T-helper 22 cell (primary cell): ENCODE data around the gene RYR3.

Experiments used
- DNase-seq: peaks from one replicate; pipeline ENCODE4 v3.0.0-alpha.2; 2020; ENCODE audit warnings: low read depth

The RYR3 gene

DNA sequence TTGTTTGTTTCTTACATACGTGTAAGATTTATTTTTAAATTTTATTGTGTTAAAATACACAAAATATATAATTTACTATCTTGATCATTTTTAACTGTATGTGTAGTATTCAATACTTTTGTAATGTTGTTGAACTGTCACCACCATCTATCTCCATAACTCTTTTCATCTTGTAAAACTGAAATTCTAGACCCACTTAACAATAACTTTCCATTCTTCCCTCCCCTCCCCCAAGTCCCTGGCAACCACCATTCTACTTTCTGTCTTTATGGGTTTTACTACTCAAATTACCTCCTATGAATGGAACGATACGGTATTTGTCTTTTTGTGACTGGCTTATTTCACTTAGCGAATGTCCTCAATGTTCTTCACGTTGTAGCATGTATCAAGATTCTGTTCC is 395.4 kb downstream of the RYR3 start:
- DNase-seq: no peak

GRCh38 chr15:33710748-33711147 is 400.0 kb downstream of the RYR3 start:
- no peak for DNase-seq

- DNase-seq: no peak
These were observed 405.3 kb downstream of the RYR3 start for GRCh38 chr15:33716025-33716424.

DNA sequence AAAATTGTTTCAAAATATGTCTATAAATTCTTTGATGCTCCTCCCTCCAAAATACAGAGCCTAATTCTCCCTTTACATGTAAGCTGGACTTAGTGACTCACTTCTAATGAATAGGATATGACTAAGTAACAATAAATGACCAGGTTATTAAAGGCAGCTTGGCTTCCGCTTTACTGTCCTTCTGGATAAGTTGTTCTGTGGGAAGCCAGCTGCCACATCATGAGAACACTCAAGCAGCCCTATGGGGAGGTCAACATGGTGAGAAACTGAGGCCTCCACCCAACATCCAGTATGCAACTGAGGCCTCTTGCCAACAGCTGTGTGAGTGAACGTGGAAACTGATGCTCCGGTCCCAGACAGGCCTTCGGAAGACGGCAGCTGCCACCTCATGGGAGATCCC is 410.2 kb downstream of the RYR3 start:
- no peak for DNase-seq

DNA sequence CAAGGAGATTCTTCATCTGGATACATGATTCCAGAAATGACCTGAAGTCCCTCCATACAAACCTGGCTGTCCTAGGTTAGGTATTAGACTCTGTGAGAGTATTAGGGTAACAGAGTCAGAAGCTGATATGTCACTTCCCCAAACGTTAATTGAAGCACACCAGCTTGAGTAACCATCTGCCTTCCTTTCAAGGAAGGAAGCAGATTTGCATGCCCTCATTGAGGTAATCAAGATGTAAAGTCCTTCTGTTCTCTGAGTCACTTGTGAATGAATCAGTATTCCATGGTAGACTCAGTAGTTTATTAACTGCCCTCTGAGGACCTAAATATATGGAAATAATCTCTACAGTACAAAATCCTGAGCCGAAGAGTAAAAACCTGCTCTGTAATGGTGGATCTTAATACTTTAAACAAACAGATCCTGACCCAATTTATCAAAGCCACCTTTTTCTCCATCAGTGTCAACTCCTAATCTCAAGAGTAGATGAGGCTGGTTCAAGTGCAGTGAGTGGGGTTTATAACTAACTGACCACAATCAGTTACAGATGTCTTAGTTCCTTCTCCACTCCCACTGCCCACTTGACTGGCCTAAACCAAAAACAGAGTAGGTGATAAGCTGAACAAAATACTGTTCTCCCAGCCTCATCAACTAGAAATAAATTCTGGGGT is 411.4 kb downstream of the RYR3 start:
- DNase-seq: no peak

DNA sequence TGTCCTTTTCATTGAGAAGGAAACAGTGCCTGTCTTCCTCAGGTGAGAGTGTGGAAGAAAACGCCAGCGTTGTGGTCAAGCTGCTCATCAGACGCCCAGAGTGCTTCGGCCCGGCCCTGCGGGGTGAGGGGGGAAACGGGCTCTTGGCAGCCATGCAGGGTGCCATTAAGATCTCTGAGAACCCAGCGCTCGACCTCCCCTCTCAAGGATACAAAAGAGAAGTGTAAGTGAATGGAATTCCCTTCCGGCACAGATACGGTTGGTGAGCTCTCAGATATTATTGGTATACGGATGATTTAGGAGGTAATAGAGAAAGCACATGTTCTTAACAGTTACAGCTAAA is 411.9 kb downstream of the RYR3 start:
- no peak for DNase-seq

- no peak for DNase-seq
These were observed 413.7 kb downstream of the RYR3 start for GRCh38 chr15:33724321-33725036.

GRCh38 chr15:33729653-33730052 is 418.9 kb downstream of the RYR3 start:
- no peak for DNase-seq

DNA sequence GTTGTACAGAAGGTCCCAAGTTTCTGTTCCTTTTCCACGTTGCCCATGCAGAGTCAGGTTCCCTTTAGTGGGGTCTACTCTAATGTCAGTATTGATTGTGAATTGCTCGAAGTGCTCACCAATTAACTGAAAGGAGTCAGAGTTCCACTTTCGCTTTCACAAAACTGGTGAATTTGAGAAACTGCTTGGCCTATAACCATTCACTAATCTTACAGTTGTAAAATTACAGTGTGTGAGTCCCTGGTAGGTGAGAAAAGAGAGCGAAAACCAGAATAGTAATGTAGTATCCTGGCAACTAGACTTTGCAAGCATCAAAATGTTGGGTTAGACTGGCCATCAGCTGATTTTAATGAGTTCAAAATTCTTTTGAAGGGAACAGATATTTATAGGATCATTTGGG is 420.0 kb downstream of the RYR3 start:
- DNase-seq: no peak

GRCh38 chr15:33735143-33735542 is 424.4 kb downstream of the RYR3 start:
- no peak for DNase-seq

DNA sequence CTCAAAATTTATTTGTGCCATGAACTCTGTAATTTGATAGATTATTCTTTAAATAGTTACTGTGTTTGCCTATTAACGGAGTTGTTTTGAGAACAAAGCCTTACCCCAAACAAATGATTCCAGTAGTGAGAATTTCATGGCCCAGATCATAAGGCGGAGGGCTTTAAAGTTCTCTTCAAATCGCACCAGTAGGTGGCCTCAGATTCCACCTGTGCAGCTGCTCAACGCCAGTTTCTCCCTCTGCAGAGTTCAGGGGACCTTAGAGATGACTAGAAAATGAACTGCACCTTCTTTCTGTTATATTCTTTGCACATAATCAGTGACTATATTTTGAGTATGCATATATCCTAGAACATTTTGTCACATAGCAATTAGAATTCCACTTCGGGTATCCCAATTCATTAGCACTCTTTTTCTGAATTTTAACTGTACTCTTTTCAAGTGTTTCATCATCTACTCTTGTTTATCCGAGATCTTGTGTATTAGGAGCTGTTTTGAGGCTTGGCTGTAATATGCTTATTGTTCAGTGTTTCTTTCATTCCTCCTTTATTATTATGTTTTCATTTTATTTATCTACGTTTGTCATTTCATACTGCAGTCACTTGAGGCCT is 425.0 kb downstream of the RYR3 start:
- no peak for DNase-seq

- no peak for DNase-seq
These were observed 427.2 kb downstream of the RYR3 start for GRCh38 chr15:33737687-33738601.

DNA sequence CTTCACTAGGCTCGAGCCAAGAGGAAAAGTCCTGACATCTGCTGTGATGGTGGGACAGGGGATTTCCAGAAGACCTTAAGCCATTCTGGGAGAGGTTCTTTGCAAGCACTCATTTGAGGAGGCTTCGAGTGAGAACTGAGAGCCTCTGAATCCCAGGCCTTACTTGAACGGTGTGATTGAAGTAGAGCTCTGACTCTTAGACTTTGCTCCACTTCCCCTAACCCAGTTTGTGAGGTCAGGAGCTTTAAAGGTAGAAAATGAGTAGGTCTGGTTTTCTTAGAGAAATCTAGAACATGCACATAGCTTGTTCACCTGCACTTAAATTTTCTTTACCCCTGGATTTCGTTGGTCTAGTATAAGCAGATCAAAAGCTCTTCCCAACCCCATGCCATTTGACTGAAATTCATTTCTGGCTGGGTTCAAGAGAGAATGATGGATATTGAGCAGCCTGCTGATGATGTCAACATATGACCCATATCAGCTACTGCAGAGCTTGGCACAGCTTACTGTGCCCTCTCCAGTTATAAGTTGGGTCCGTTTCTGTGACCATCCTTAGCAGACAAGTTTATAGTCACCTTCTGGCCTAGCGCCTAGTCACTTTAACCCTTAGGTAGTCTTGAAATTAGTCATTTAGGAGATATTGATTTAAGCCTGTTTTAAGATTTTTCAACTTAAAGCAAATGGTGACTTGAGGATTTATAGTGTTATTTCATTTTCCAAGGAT is 428.3 kb downstream of the RYR3 start:
- DNase-seq: no peak

DNA sequence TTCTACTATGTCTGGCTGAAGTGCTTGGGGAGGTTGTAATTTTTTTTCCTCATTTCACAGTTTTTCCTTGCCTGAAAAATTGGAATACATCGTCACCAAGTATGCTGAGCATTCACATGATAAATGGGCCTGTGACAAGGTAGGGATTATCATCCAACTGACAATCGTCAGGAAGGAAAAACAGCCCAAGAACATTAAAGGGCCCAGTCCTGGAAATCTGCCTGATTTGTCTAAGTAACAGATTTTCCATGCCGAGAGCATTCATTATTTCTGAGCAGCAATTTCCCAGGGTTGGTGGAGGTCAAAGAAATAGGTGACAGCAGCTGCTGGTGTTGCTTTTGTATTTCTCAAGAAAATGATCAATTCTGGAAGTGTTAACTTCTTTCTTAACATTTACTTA is 431.5 kb downstream of the RYR3 start:
- DNase-seq: no peak

DNA sequence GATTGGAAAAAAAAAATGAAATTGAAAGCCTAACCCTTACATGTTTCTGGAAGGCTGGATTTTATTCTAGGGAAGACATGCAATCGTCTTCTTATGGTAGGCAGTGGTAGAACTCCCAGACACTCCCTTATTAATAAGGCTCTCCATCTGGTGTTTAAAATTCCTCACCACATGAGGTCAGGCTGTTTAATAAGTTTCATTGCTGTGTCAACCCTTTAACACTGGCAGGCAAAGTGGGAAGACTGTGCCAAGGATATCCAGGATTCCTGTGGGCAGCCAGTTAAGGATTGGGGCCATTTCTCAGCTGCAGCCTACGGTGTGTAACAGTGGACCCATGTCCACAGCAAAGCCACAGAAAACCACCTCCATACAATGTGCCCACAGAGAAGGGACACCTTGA is 432.0 kb downstream of the RYR3 start:
- DNase-seq: no peak

DNA sequence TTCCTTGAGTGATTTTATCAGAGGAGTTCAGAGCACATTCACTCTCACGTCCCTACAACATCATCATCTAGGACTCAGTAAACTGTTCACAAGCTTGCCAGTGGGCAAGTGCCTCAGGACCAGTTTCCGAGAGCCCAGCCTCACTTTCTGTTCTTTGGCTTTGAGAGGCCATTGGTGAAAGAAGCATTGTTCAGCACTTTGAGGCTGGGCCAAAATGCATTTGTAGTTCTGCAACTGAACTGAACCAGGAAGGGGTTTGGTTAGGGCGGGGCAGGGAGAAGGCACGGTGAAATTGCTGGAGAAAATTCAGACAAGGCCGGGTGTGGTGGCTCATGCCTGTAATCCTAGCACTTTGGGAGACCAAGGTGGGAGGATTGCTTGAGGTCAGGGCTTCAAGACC is 435.4 kb downstream of the RYR3 start:
- DNase-seq: no peak

DNA sequence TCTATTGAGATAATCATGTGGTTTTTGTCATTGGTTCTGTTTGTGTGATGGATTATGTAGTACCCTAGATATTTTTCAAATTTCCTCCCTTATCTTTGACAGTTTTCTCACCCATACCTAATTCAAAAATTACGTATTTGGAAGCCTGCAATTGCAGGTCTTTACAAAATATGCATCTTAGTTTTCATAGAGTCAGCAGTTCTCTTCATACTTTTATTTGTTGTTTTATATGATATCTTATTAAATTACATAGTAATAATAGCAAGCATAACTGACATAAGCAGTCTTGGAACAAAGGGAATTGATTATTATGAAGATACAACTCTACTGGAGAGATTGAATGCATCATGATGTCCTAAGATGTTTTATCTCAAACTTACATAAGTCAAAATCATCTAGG is 442.2 kb downstream of the RYR3 start:
- no peak for DNase-seq

DNA sequence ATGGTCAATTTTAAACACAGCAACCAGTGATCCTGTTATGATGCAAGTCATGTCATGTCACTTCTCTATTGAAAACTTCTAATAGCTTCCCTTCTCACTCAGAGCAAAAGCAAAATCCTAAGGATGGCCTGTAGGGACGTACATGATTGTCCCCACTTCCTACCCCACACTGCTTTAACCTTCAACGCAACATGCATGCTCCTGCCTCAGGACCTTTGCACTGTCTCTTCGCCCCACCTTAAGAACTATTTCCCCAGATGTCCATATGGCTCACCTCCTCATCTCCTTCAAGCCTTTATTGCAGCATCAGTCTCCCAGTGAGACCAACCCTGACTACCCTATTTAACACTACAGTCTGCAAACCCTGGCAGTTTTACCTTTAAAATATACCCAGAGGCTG is 443.5 kb downstream of the RYR3 start:
- no peak for DNase-seq

DNA sequence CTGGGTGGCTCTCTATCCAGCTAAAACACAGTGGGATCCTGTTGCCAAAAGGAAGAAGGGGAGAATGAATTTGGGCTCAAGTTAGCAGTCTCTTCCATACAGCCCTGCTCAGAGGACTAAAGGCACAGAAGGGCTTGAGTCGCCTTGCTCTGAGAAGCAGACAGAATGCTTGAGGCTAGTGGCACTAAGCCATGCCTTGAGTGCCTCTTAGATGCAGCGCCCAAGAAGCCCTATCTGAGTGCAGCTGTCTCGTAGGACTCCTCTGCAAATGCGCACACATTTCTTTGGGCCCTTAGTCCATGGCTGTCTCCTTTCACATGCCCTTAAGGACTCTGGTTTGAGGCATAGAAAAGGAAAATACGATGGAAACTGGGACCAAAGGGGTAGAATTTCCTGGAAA is 446.2 kb downstream of the RYR3 start:
- DNase-seq: no peak

- DNase-seq: no peak
These were observed 446.9 kb downstream of the RYR3 start for GRCh38 chr15:33757516-33758232.

GRCh38 chr15:33766389-33766788 is 455.6 kb downstream of the RYR3 start:
- DNase-seq: no peak
